HL-60 (cell line): ENCODE results near the gene OBI1.

ENCODE experiments used
- CTCF ChIP-seq: IDR thresholded peaks from one replicate; pipeline ENCODE4 v1.5.1; 2011; ENCODE audit warnings: low read length, control low read depth, inconsistent platforms; ENCODE audit not compliant: insufficient read depth
- GABPA ChIP-seq: IDR thresholded peaks from 2 replicates; pipeline ENCODE4 v1.6.1; 2012; ENCODE audit warnings: low read depth
- POLR2AphosphoS5 ChIP-seq: IDR thresholded peaks from 2 replicates; pipeline ENCODE4 v1.6.1; 2012; ENCODE audit warnings: low read depth
- REST ChIP-seq: IDR thresholded peaks from 2 replicates; pipeline ENCODE4 v1.6.1; 2012; ENCODE audit warnings: low read depth; ENCODE audit not compliant: insufficient replicate concordance

GRCh38 chr13:78638216-78638615, 20.7 kb downstream of the OBI1 start:
- TF ChIP-seq CTCF (no peak), REST (no peak), POLR2AphosphoS5 (no peak), GABPA (no peak)
